HCT116 (cell line): ENCODE data around the gene RHOD. TPM values are rescaled to one million over a fixed set of nuclear protein-coding genes. Genes with fewer than 3 reads are reported as not detected.
A peak's percentile ranks its signal among the peaks of the same experiment; 100 is the strongest.

Experiments used
- ATAC-seq: fragments of 200-7000 bp; cut with Tn5 transposase; 2 replicates; pipeline ENCODE4 v1.9.1; 2020; ENCODE audit warnings: mild to moderate bottlenecking, moderate library complexity
- Bru-seq: library from RNA; stranded (reverse); fragments of 400-500 nt; gene quantifications from one replicate; lab custom pipeline; 2021; lab: Mats Ljungman, UMichigan
- BruChase-seq, 2 experiments: library from RNA; stranded (reverse); fragments of 400-500 nt; gene quantifications; one replicate each; lab custom pipeline; 2021; lab: Mats Ljungman, UMichigan
- BruUV-seq: library from RNA; stranded (reverse); fragments of 400-500 nt; replicated peaks from 2 replicates; lab custom pipeline; 2021; lab: Mats Ljungman, UMichigan
- CTCF ChIA-PET: fragments of 300-600 bp; sonication (Branson Sonifier 250); formaldehyde crosslinking; loops from one replicate; lab custom pipeline; 2021; ENCODE audit warnings: antibody characterized with exemption; lab: Charles Lee
- POLR2A ChIA-PET: fragments of 300-600, 350-600 bp; sonication (Branson Sonifier 250); formaldehyde crosslinking; loops from one replicate; lab custom pipeline; 2021; ENCODE audit warnings: antibody characterized with exemption; lab: Charles Lee
- RAD21 ChIA-PET, 2 experiments: fragments of 300-600 bp; sonication (Branson Sonifier 250); formaldehyde crosslinking; loops; one replicate each; lab custom pipeline; 2023; ENCODE audit warnings: low total read pairs in 2 of 2; ENCODE audit not compliant: uncharacterized antibody in 2 of 2, unreplicated experiment in 2 of 2, low non-redundant PET in 1 of 2; lab: Charles Lee
- DNase-seq: peaks from one replicate; pipeline ENCODE4 v3.0.0-alpha.2; 2010; ENCODE audit warnings: low read depth, low spot score
- H2AFZ ChIP-seq: fragments of 200-600 bp; shearing (Covaris generic), sonication (generic); 2 replicates; pipeline ENCODE4 v1.6.1; 2017; ENCODE audit warnings: low read depth, mixed run types, mixed read lengths, antibody characterized with exemption, low read length; ENCODE audit not compliant: poor library complexity, severe bottlenecking
- H3K27ac ChIP-seq: 2 replicates; pipeline ENCODE4 v1.5.1; 2012; ENCODE audit warnings: low read depth, low read length
- H3K27me3 ChIP-seq: fragments of 200-600 bp; sonication (generic); 2 replicates; pipeline ENCODE4 v1.6.1; 2016; ENCODE audit warnings: mixed run types, low read length, mixed read lengths; ENCODE audit not compliant: insufficient read depth
- H3K36me3 ChIP-seq, 2 experiments: fragments of 200-500 bp in 1 of 2; fragments of 200-600 bp in 1 of 2; sonication (Bioruptor generic) in 1 of 2; sonication (generic) in 1 of 2; 2 replicates each; pipeline versions ENCODE4 v1.5.1 to v1.6.1; 2014 to 2016; ENCODE audit warnings: low read length in 2 of 2, inconsistent platforms in 1 of 2, mixed read lengths in 1 of 2, mixed run types in 1 of 2; ENCODE audit not compliant: insufficient read depth in 2 of 2, control insufficient read depth in 1 of 2
- H3K4me1 ChIP-seq, 2 experiments: fragments of 200-600 bp in 1 of 2; sonication (generic) in 1 of 2; 2 replicates each; pipeline versions ENCODE4 v1.5.1 to v1.6.1; 2012 to 2017; ENCODE audit warnings: low read length in 2 of 2, inconsistent platforms in 1 of 2, mild to moderate bottlenecking in 1 of 2, mixed read lengths in 1 of 2, mixed run types in 1 of 2, moderate library complexity in 1 of 2; ENCODE audit not compliant: insufficient read depth in 2 of 2, control insufficient read depth in 1 of 2
- H3K4me2 ChIP-seq: fragments of 200-600 bp; sonication (generic); 2 replicates; pipeline ENCODE4 v1.6.1; 2017; ENCODE audit warnings: mixed run types, low read length, mixed read lengths
- H3K4me3 ChIP-seq, 2 experiments: fragments of 200-600 bp in 1 of 2; sonication (generic) in 1 of 2; replicated peaks in 1 of 2; 2 replicates each; pipeline ENCODE4 v1.5.1; 2011 to 2016; ENCODE audit warnings: low read length in 2 of 2, control low read depth in 1 of 2, low read depth in 1 of 2, mild to moderate bottlenecking in 1 of 2, mixed read lengths in 1 of 2, mixed run types in 1 of 2
- H3K79me2 ChIP-seq: fragments of 200-600 bp; sonication (generic); 2 replicates; pipeline ENCODE4 v1.6.1; 2017; ENCODE audit warnings: mild to moderate bottlenecking, mixed run types, low read length, moderate library complexity, mixed read lengths; ENCODE audit not compliant: insufficient read depth
- H3K9ac ChIP-seq: fragments of 200-600 bp; sonication (generic); 2 replicates; pipeline ENCODE4 v1.6.1; 2016; ENCODE audit warnings: low read length, mixed read lengths
- H3K9me2 ChIP-seq: fragments of 200-600 bp; sonication (generic), shearing (Covaris generic); 2 replicates; pipeline ENCODE4 v1.6.1; 2017; ENCODE audit warnings: mixed run types, mild to moderate bottlenecking, moderate library complexity; ENCODE audit not compliant: insufficient read depth
- H3K9me3 ChIP-seq, 2 experiments: fragments of 200-500 bp in 1 of 2; fragments of 200-600 bp in 1 of 2; sonication (Bioruptor generic) in 1 of 2; sonication (generic) in 1 of 2; 2 replicates each; pipeline ENCODE4 v1.6.1; 2014 to 2017; ENCODE audit warnings: low read length in 2 of 2, mixed read lengths in 2 of 2, inconsistent platforms in 1 of 2, low read depth in 1 of 2, mild to moderate bottlenecking in 1 of 2, mixed run types in 1 of 2, moderate library complexity in 1 of 2; ENCODE audit not compliant: control insufficient read depth in 1 of 2, insufficient read depth in 1 of 2
- H4K20me1 ChIP-seq: fragments of 200-600 bp; sonication (generic), shearing (Covaris generic); 2 replicates; pipeline ENCODE4 v1.6.1; 2017; ENCODE audit warnings: mixed run types, mild to moderate bottlenecking, moderate library complexity; ENCODE audit not compliant: insufficient read depth
- CBX3 ChIP-seq: IDR thresholded peaks from 2 replicates; pipeline ENCODE4 v1.6.1; 2012; ENCODE audit warnings: low read depth
- CEBPB ChIP-seq: IDR thresholded peaks from 2 replicates; pipeline ENCODE4 v1.6.1; 2012; ENCODE audit warnings: low read depth
- EZH2phosphoT487 ChIP-seq: fragments of 200-600 bp; IDR thresholded peaks from 2 replicates; pipeline ENCODE4 v1.6.1; 2018; ENCODE audit warnings: antibody characterized with exemption, borderline replicate concordance
- FOSL1 ChIP-seq: IDR thresholded peaks from 2 replicates; pipeline ENCODE4 v1.6.1; 2012; ENCODE audit warnings: low read depth
- JUND ChIP-seq: IDR thresholded peaks from 2 replicates; pipeline ENCODE4 v1.6.1; 2012
- POLR2A ChIP-seq: IDR thresholded peaks from 2 replicates; pipeline ENCODE4 v1.7.0; 2011; ENCODE audit warnings: borderline replicate concordance; ENCODE audit not compliant: insufficient read depth, insufficient read length; ENCODE audit errors: extremely low read depth
- POLR2AphosphoS5 ChIP-seq: IDR thresholded peaks from 2 replicates; pipeline ENCODE4 v1.6.1; 2011; ENCODE audit warnings: mild to moderate bottlenecking, low read depth, low read length, moderate library complexity
- RAD21 ChIP-seq: IDR thresholded peaks from 2 replicates; pipeline ENCODE4 v1.6.1; 2012; ENCODE audit warnings: low read depth, mild to moderate bottlenecking
- SIN3A ChIP-seq: IDR thresholded peaks from 2 replicates; pipeline ENCODE4 v1.6.1; 2012; ENCODE audit warnings: low read depth
- SP1 ChIP-seq: IDR thresholded peaks from 2 replicates; pipeline ENCODE4 v1.6.1; 2012; ENCODE audit warnings: low read depth
- YY1 ChIP-seq: IDR thresholded peaks from 2 replicates; pipeline ENCODE4 v1.6.1; 2011; ENCODE audit warnings: low read length, low read depth, moderate library complexity, mild to moderate bottlenecking; ENCODE audit not compliant: insufficient replicate concordance; ENCODE audit errors: extremely low read depth
- ZFX ChIP-seq: fragments of 450-650 bp; IDR thresholded peaks from 2 replicates; pipeline ENCODE4 v1.6.1; 2017
- intact Hi-C: fragments of 100-400 bp; cut with micrococcal nuclease; formaldehyde crosslinking; loops from 2 replicates; pipeline ENCODE4 v1.10.0; 2022
- long read RNA-seq: library from polyadenylated mRNA; unstranded; transcript quantifications from one replicate; pipeline ENCODE4 v2.0.0, GENCODE V29; 2021; ENCODE audit not compliant: unreplicated experiment
- polyA plus RNA-seq: library from polyadenylated mRNA; unstranded; fragments of >200 nt; gene quantifications from 2 replicates; pipeline ENCODE4 v1.2.1, GENCODE V29; 2012; ENCODE audit warnings: missing spikeins
- total RNA-seq: library from RNA; stranded (reverse); gene quantifications from one replicate; pipeline ENCODE4 v1.2.1, GENCODE V29; 2021; ENCODE audit not compliant: unreplicated experiment
- TF ChIP-seq, protein P1 (sequence below): IDR thresholded peaks from 2 replicates; pipeline ENCODE4 v1.6.1; 2012
- TF ChIP-seq, protein P2 (sequence below): IDR thresholded peaks from 2 replicates; pipeline ENCODE4 v1.6.1; 2012; ENCODE audit warnings: low read depth
- TF ChIP-seq, protein P3 (sequence below): IDR thresholded peaks from 2 replicates; pipeline ENCODE4 v1.6.1; 2012
- TF ChIP-seq, protein P4 (sequence below), 3 experiments: fragments of 200-600 bp in 1 of 3; sonication (generic) in 1 of 3; IDR thresholded peaks in 2 of 3; conservative IDR thresholded peaks in 1 of 3; 2 replicates each; pipeline ENCODE4 v1.5.1; 2012 to 2017; ENCODE audit warnings: low read depth in 2 of 3, low read length in 2 of 3, antibody characterized with exemption in 1 of 3, borderline replicate concordance in 1 of 3, control low read depth in 1 of 3, mild to moderate bottlenecking in 1 of 3, mixed read lengths in 1 of 3, mixed run types in 1 of 3, moderate library complexity in 1 of 3; ENCODE audit not compliant: insufficient read depth in 1 of 3

Gene RHOD, protein sequence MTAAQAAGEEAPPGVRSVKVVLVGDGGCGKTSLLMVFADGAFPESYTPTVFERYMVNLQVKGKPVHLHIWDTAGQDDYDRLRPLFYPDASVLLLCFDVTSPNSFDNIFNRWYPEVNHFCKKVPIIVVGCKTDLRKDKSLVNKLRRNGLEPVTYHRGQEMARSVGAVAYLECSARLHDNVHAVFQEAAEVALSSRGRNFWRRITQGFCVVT
- total RNA-seq: 42.0 TPM
- 49.9 and 56.0 TPM in 2 replicates for polyA plus RNA-seq
- Bru-seq, nascent RNA: percentile 58 among the genes with signal in this experiment
- percentile 71 among the genes with signal in this experiment for BruChase-seq, experiment 1, labeled RNA remaining after a 6-hour chase
- percentile 65 among the genes with signal in this experiment for BruChase-seq, experiment 2, labeled RNA remaining after a 2-hour chase
- long read RNA-seq, transcript RHOD-201 (5 exons, 1,129 nt): major isoform, 28 of 41 reads
- long read RNA-seq, partial matches to known transcripts: 1 of 41 reads
- long read RNA-seq, other reads (novel, unspliced or antisense): 12 of 41 reads

DNA sequence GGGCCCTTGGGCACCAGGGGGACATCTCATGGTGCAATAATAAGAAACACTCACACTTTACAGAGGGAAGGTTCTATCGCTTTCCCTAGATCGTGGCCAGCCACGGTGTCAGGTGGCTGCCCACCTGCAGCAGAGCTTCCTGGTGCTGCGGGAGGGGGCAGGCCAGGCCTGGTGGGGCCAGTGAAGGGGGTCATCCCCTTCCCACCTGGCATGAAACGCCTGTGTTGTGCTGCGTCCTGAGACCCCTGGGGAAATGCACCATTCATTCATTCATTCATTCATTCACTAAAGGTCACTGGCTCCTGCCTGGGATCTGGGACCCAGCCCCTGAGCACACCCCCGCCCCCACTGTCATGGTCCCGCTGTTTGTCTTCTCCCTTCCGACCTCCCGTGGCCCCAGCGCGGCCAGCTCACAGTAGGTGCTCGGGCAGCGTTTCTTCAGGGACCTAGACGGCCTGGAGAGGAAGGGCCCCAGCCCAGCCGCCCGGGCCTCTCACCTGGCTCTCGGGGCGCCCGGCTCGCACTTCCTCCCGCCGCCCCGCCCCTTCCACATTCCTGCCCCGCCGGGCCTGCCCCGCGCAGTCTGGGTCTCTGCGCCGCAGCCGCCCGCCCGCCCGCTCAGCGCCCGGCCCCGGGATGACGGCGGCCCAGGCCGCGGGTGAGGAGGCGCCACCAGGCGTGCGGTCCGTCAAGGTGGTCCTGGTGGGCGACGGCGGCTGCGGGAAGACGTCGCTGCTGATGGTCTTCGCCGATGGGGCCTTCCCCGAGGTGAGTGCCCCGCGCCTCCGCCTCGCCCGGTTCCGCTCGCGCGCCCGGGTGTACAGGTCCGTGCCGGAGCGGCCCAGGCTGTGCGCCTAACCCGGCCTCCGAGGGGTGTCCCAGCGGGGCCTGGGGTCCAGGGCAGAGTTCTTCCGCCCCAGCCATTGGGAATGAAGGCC lies at the start of gene RHOD:
Gene RHOD, plus strand, starts transcription at position 581 of the 938 bp plus-strand sequence. Its CDS starts 56 bp downstream, at position 637.
- TSS peak; percentile 86 for BruUV-seq
- Histone ChIP-seq H3K9me3 (no peaks in the 10 kb centered on the region), H3K27me3 (no peaks in the 10 kb centered on the region), H3K27ac (peak within 1 kb of the TSS; percentile 82), H2AFZ (peak within 1 kb of the TSS; percentile 43), H3K4me3 (peak within 1 kb of the TSS; percentile 77 to 81), H3K4me1 (peaks cover 32 to 71% of the 10 kb centered on the region in 2 experiments), H3K79me2 (peaks cover 39% of the 10 kb centered on the region), H3K9me2 (no peaks in the 10 kb centered on the region), H4K20me1 (no peaks in the 10 kb centered on the region), H3K4me2 (peak within 1 kb of the TSS; percentile 99), H3K9ac (peak within 1 kb of the TSS; percentile 89), H3K36me3 (no peaks in the 10 kb centered on the region)
- ChIA-PET RAD21 (no interaction called here), POLR2A (interaction anchor here (0.6 to 1.8 kb wide), 8 partner anchors 17 to 260 kb away, joined by 3 to 6 read pairs (median 3); no protein-coding TSS in a partner anchor), CTCF (interaction anchor here (0.8 to 3.5 kb wide), 3 partner anchors 164 to 261 kb away, joined by 3 to 16 read pairs (median 4); no protein-coding TSS in a partner anchor)
- TF ChIP-seq, protein P1, sequence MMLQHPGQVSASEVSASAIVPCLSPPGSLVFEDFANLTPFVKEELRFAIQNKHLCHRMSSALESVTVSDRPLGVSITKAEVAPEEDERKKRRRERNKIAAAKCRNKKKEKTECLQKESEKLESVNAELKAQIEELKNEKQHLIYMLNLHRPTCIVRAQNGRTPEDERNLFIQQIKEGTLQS: no peak
- TF ChIP-seq FOSL1 (no peak), ZFX (peak; percentile 95), SIN3A (no peak), SP1 (no peak), YY1 (no peak), POLR2AphosphoS5 (peak; percentile 75), CBX3 (no peak), JUND (no peak), RAD21 (no peak), EZH2phosphoT487 (no peak), CEBPB (no peak), POLR2A (peak; percentile 35)
- TF ChIP-seq, protein P2, sequence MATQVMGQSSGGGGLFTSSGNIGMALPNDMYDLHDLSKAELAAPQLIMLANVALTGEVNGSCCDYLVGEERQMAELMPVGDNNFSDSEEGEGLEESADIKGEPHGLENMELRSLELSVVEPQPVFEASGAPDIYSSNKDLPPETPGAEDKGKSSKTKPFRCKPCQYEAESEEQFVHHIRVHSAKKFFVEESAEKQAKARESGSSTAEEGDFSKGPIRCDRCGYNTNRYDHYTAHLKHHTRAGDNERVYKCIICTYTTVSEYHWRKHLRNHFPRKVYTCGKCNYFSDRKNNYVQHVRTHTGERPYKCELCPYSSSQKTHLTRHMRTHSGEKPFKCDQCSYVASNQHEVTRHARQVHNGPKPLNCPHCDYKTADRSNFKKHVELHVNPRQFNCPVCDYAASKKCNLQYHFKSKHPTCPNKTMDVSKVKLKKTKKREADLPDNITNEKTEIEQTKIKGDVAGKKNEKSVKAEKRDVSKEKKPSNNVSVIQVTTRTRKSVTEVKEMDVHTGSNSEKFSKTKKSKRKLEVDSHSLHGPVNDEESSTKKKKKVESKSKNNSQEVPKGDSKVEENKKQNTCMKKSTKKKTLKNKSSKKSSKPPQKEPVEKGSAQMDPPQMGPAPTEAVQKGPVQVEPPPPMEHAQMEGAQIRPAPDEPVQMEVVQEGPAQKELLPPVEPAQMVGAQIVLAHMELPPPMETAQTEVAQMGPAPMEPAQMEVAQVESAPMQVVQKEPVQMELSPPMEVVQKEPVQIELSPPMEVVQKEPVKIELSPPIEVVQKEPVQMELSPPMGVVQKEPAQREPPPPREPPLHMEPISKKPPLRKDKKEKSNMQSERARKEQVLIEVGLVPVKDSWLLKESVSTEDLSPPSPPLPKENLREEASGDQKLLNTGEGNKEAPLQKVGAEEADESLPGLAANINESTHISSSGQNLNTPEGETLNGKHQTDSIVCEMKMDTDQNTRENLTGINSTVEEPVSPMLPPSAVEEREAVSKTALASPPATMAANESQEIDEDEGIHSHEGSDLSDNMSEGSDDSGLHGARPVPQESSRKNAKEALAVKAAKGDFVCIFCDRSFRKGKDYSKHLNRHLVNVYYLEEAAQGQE: no peak
- TF ChIP-seq, protein P3, sequence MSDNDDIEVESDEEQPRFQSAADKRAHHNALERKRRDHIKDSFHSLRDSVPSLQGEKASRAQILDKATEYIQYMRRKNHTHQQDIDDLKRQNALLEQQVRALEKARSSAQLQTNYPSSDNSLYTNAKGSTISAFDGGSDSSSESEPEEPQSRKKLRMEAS: no peak
- TF ChIP-seq, protein P4, sequence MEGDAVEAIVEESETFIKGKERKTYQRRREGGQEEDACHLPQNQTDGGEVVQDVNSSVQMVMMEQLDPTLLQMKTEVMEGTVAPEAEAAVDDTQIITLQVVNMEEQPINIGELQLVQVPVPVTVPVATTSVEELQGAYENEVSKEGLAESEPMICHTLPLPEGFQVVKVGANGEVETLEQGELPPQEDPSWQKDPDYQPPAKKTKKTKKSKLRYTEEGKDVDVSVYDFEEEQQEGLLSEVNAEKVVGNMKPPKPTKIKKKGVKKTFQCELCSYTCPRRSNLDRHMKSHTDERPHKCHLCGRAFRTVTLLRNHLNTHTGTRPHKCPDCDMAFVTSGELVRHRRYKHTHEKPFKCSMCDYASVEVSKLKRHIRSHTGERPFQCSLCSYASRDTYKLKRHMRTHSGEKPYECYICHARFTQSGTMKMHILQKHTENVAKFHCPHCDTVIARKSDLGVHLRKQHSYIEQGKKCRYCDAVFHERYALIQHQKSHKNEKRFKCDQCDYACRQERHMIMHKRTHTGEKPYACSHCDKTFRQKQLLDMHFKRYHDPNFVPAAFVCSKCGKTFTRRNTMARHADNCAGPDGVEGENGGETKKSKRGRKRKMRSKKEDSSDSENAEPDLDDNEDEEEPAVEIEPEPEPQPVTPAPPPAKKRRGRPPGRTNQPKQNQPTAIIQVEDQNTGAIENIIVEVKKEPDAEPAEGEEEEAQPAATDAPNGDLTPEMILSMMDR (IDR thresholded peaks at IDR 0.05 in 2 of 3, conservative IDR thresholded peaks at IDR 0.05 in 1 of 3; ENCODE audit: borderline replicate concordance in 1 of 3, insufficient read depth in 1 of 3, low read depth in 2 of 3, low read length in 2 of 3): 0 out of 6 replicates have a peak, but pooled peaks of 1 of the 3 experiments have one; percentile 1
- intact Hi-C loops: loop anchor here (10.0 kb wide), 1 partner anchor 188 kb away; no protein-coding TSS in a partner anchor
- peak; percentile 73 for ATAC-seq
- DNase-seq: no peak
